Breast epithelium (tissue), 4 donors: ENCODE measurements around the gene GNAT3. TPM values are rescaled to one million over a fixed set of nuclear protein-coding genes. Genes with fewer than 3 reads are reported as not detected.

Experiments used
- DNase-seq, 2 donors: peaks; one replicate each; pipeline ENCODE4 v3.0.0-alpha.2; 2019; ENCODE audit warnings: low spot score in 2 of 2
- H3K27ac ChIP-seq, 2 donors: fragments of 200-600 bp; sonication (generic) in 1 of 2; one replicate each; pipeline ENCODE4 v1.5.1; 2016 to 2019; ENCODE audit warnings: mild to moderate bottlenecking in 1 of 2
- H3K27me3 ChIP-seq, 2 donors: fragments of 200-600 bp; sonication (generic) in 1 of 2; one replicate each; pipeline versions ENCODE4 v1.5.1 to v1.6.0; 2017 to 2019; ENCODE audit warnings: control low read depth in 1 of 2, mild to moderate bottlenecking in 1 of 2
- H3K36me3 ChIP-seq: fragments of 200-600 bp; one replicate; pipeline ENCODE4 v1.5.1; 2019
- H3K4me1 ChIP-seq, 2 donors: fragments of 200-600 bp; sonication (generic); one replicate each; pipeline ENCODE4 v1.5.1; 2016 to 2019; ENCODE audit warnings: control low read depth in 1 of 2
- H3K4me3 ChIP-seq, 3 donors: fragments of 200-600 bp; sonication (generic); 1 replicate in 2 of 3; 2 replicates in 1 of 3; pipeline ENCODE4 v1.5.1; 2016 to 2019; ENCODE audit warnings: mild to moderate bottlenecking in 3 of 3, moderate library complexity in 2 of 3
- H3K9me3 ChIP-seq, 2 donors: fragments of 200-600 bp; sonication (generic) in 1 of 2; one replicate each; pipeline ENCODE4 v1.5.1; 2016 to 2019; ENCODE audit warnings: control low read depth in 1 of 2
- CTCF ChIP-seq, 3 donors: fragments of 450-650 bp; IDR thresholded peaks; one replicate each; pipeline ENCODE4 v1.5.1; 2016 to 2017; ENCODE audit warnings: antibody characterized with exemption in 3 of 3, mild to moderate bottlenecking in 3 of 3, moderate library complexity in 3 of 3
- POLR2A ChIP-seq: fragments of 450-650 bp; IDR thresholded peaks from one replicate; pipeline ENCODE4 v1.6.1; 2016; ENCODE audit warnings: antibody characterized with exemption, mild to moderate bottlenecking, moderate library complexity
- POLR2AphosphoS5 ChIP-seq, 3 donors: sonication (generic); formaldehyde crosslinking; IDR thresholded peaks; one replicate each; pipeline ENCODE4 v1.6.1; 2017; ENCODE audit warnings: antibody characterized with exemption in 3 of 3
- intact Hi-C: fragments of 100-400 bp; cut with DNase I; formaldehyde crosslinking; loops from one replicate; pipeline ENCODE4 v1.15.1; 2023; ENCODE audit warnings: low total_unique reads
- total RNA-seq, 3 donors: library from RNA; depleted of rRNA; stranded (reverse); fragments of >200 nt; gene quantifications; one replicate each; pipeline ENCODE4 v1.1.0, GENCODE V29; 2016

Gene GNAT3
- total RNA-seq, result not detected

- no peaks in the 10 kb centered on the region for H3K27me3 ChIP-seq
- H3K36me3 ChIP-seq, result no peaks in the 10 kb centered on the region
- no peak within 1 kb of the TSS for H3K27ac ChIP-seq
- no peaks in the 10 kb centered on the region for H3K4me1 ChIP-seq
- no peak within 1 kb of the TSS for H3K4me3 ChIP-seq
- DNase-seq, result no peak
- intact Hi-C loops, result no loop called here
- TF ChIP-seq POLR2AphosphoS5 (IDR thresholded peaks at IDR 0.05) (no peak), CTCF (IDR thresholded peaks at IDR 0.05) (no peak), POLR2A (no peak)
- no peaks in the 10 kb centered on the region for H3K9me3 ChIP-seq
Observed at GRCh38 chr7:80511964-80512363, at the start of gene GNAT3. TSS of gene GNAT3 (minus strand) at chr7:80512064. CDS start at chr7:80511926, 138 bp downstream.

GRCh38 chr7:80558116-80558515 lies 46.3 kb upstream of the GNAT3 start:
- Histone ChIP-seq H3K4me1 (no peaks in the 10 kb centered on the region), H3K9me3 (peaks cover 18 to 25% of the 10 kb centered on the region in 2 donors), H3K36me3 (no peaks in the 10 kb centered on the region), H3K27me3 (no peaks in the 10 kb centered on the region), H3K4me3 (no peak overlapping the region), H3K27ac (no peak overlapping the region)
- intact Hi-C loops, result no loop called here
- DNase-seq, result no peak
- TF ChIP-seq POLR2A, result no peak
- TF ChIP-seq CTCF (IDR thresholded peaks at IDR 0.05), result no peak
- no peak for TF ChIP-seq POLR2AphosphoS5 (IDR thresholded peaks at IDR 0.05)

GRCh38 chr7:80552031-80552694 lies 40.3 kb upstream of the GNAT3 start:
- TF ChIP-seq POLR2A (no peak), CTCF (IDR thresholded peaks at IDR 0.05) (no peak), POLR2AphosphoS5 (IDR thresholded peaks at IDR 0.05) (no peak)
- H3K4me3 ChIP-seq, result no peak overlapping the region
- no peaks in the 10 kb centered on the region for H3K27me3 ChIP-seq
- no peaks in the 10 kb centered on the region for H3K36me3 ChIP-seq
- no peak for DNase-seq
- no peaks in the 10 kb centered on the region for H3K9me3 ChIP-seq
- H3K4me1 ChIP-seq, result no peaks in the 10 kb centered on the region
- peak overlapping the region; percentile 4 to 66 for H3K27ac ChIP-seq
- intact Hi-C loops, result no loop called here

- DNase-seq, result no peak
- no peak overlapping the region for H3K27ac ChIP-seq
- H3K27me3 ChIP-seq, result no peaks in the 10 kb centered on the region
- no peak for TF ChIP-seq POLR2AphosphoS5 (IDR thresholded peaks at IDR 0.05)
- TF ChIP-seq POLR2A, result no peak
- no peak for TF ChIP-seq CTCF (IDR thresholded peaks at IDR 0.05)
- intact Hi-C loops, result no loop called here
- H3K9me3 ChIP-seq, result no peaks in the 10 kb centered on the region
- H3K4me3 ChIP-seq, result no peak overlapping the region
- no peaks in the 10 kb centered on the region for H3K36me3 ChIP-seq
- no peaks in the 10 kb centered on the region for H3K4me1 ChIP-seq
Observed at GRCh38 chr7:80550005-80550404, 38.1 kb upstream of the GNAT3 start.

- no peak for TF ChIP-seq CTCF (IDR thresholded peaks at IDR 0.05)
- Histone ChIP-seq H3K9me3 (no peaks in the 10 kb centered on the region), H3K4me3 (no peak overlapping the region), H3K27ac (peak overlapping the region; percentile 10 to 44), H3K36me3 (no peaks in the 10 kb centered on the region), H3K4me1 (no peaks in the 10 kb centered on the region), H3K27me3 (no peaks in the 10 kb centered on the region)
- DNase-seq, result no peak
- intact Hi-C loops, result no loop called here
Observed at GRCh38 chr7:80548840-80549530, 37.1 kb upstream of the GNAT3 start.
